Activated T-helper 17 cell treated with anti-CD3 and anti-CD28 coated beads, Interleukin-2, amount 50 U/mL, for 72 hours (primary cell): ENCODE data around the gene RACK1. TPM values are rescaled to one million over a fixed set of nuclear protein-coding genes. Genes with fewer than 3 reads are reported as not detected.

Experiments used
- ATAC-seq: fragments of 150-1000 bp; cut with Tn5 transposase; replicated peaks from 2 replicates; pipeline ENCODE4 v1.10.0; 2021; ENCODE audit warnings: mild to moderate bottlenecking, moderate library complexity
- H3K27ac Mint-ChIP-seq: one replicate; pipeline ENCODE4 v1.8.0; 2022; ENCODE audit warnings: mixed read lengths
- H3K27me3 Mint-ChIP-seq: one replicate; pipeline ENCODE4 v1.8.0; 2022; ENCODE audit warnings: mixed read lengths
- H3K36me3 Mint-ChIP-seq: one replicate; pipeline ENCODE4 v1.8.0; 2022; ENCODE audit warnings: low read depth, mild to moderate bottlenecking, mixed read lengths
- H3K4me1 Mint-ChIP-seq: one replicate; pipeline ENCODE4 v1.8.0; 2022; ENCODE audit warnings: mixed read lengths
- H3K4me3 Mint-ChIP-seq: one replicate; pipeline ENCODE4 v1.8.0; 2022; ENCODE audit warnings: mild to moderate bottlenecking, mixed read lengths
- H3K9me3 Mint-ChIP-seq: one replicate; pipeline ENCODE4 v1.8.0; 2022; ENCODE audit warnings: mixed read lengths
- total RNA-seq, 2 donors: library from RNA; stranded (reverse); gene quantifications; one replicate each; pipeline ENCODE4 v1.2.3, GENCODE V29; 2022

RACK1 gene
- total RNA-seq, 2 donors from 2014 or later = 2,150 to 2,706 TPM

GRCh38 chr5:181245427-181246275, 1.9 kb upstream of the RACK1 start:
- Mint-ChIP-seq H3K27ac (peak overlapping the region; percentile 99), H3K4me1 (peaks cover 34% of the 10 kb centered on the region), H3K4me3 (peak overlapping the region; percentile 85), H3K36me3 (peaks cover 80% of the 10 kb centered on the region), H3K27me3 (no peaks in the 10 kb centered on the region), H3K9me3 (no peaks in the 10 kb centered on the region)
- no peak for ATAC-seq

GRCh38 chr5:181243018-181243563, 615 bp downstream of the RACK1 start:
- peak; percentile 1 for ATAC-seq
- Mint-ChIP-seq H3K4me1 (peaks cover 33% of the 10 kb centered on the region), H3K27me3 (no peaks in the 10 kb centered on the region)

GRCh38 chr5:181242031-181242451, 1.7 kb downstream of the RACK1 start:
- peak overlapping the region; percentile 85 for H3K4me3 Mint-ChIP-seq
- no peak for ATAC-seq
- no peaks in the 10 kb centered on the region for H3K27me3 Mint-ChIP-seq
- peak overlapping the region; percentile 99 for H3K27ac Mint-ChIP-seq
- H3K9me3 Mint-ChIP-seq = no peaks in the 10 kb centered on the region
- peaks cover 80% of the 10 kb centered on the region for H3K36me3 Mint-ChIP-seq
- H3K4me1 Mint-ChIP-seq = peaks cover 33% of the 10 kb centered on the region

More at GRCh38 chr5:181243018-181243563, 615 bp downstream of the RACK1 start:
- H3K36me3 Mint-ChIP-seq = peaks cover 80% of the 10 kb centered on the region
- H3K4me3 Mint-ChIP-seq = peak overlapping the region; percentile 85
- H3K9me3 Mint-ChIP-seq = no peaks in the 10 kb centered on the region
- H3K27ac Mint-ChIP-seq = peak overlapping the region; percentile 99

GRCh38 chr5:181241393-181241975, 2.2 kb downstream of the RACK1 start:
- H3K36me3 Mint-ChIP-seq = peaks cover 84% of the 10 kb centered on the region
- H3K27ac Mint-ChIP-seq = peak overlapping the region; percentile 99
- H3K4me3 Mint-ChIP-seq = peak overlapping the region; percentile 85
- H3K9me3 Mint-ChIP-seq = no peaks in the 10 kb centered on the region
- ATAC-seq = peak; percentile 72
- no peaks in the 10 kb centered on the region for H3K27me3 Mint-ChIP-seq
- H3K4me1 Mint-ChIP-seq = peaks cover 33% of the 10 kb centered on the region

- Mint-ChIP-seq H3K4me1 (peaks cover 24% of the 10 kb centered on the region), H3K9me3 (no peaks in the 10 kb centered on the region), H3K36me3 (peaks cover 97% of the 10 kb centered on the region), H3K27ac (peak overlapping the region; percentile 80), H3K27me3 (no peaks in the 10 kb centered on the region), H3K4me3 (peak overlapping the region; percentile 85)
- no peak for ATAC-seq
Observed at GRCh38 chr5:181239062-181239663, 4.5 kb downstream of the RACK1 start.

GRCh38 chr5:181237729-181238385, 5.8 kb downstream of the RACK1 start:
- Mint-ChIP-seq H3K27me3 (no peaks in the 10 kb centered on the region), H3K27ac (peak overlapping the region; percentile 80), H3K9me3 (no peaks in the 10 kb centered on the region), H3K4me3 (peak overlapping the region; percentile 85), H3K36me3 (peaks cover 95% of the 10 kb centered on the region), H3K4me1 (peaks cover 24% of the 10 kb centered on the region)
- no peak for ATAC-seq

- no peaks in the 10 kb centered on the region for H3K27me3 Mint-ChIP-seq
- ATAC-seq = no peak
- H3K27ac Mint-ChIP-seq = no peak overlapping the region
- no peaks in the 10 kb centered on the region for H3K9me3 Mint-ChIP-seq
- peaks cover 22% of the 10 kb centered on the region for H3K4me1 Mint-ChIP-seq
- peaks cover 95% of the 10 kb centered on the region for H3K36me3 Mint-ChIP-seq
- H3K4me3 Mint-ChIP-seq = no peak overlapping the region
Observed at GRCh38 chr5:181236954-181237641, 6.6 kb downstream of the RACK1 start.

- H3K27me3 Mint-ChIP-seq = no peaks in the 10 kb centered on the region
- H3K4me3 Mint-ChIP-seq = no peak overlapping the region
- no peaks in the 10 kb centered on the region for H3K9me3 Mint-ChIP-seq
- no peak for ATAC-seq
- H3K4me1 Mint-ChIP-seq = peaks cover 16% of the 10 kb centered on the region
- peaks cover 95% of the 10 kb centered on the region for H3K36me3 Mint-ChIP-seq
- no peak overlapping the region for H3K27ac Mint-ChIP-seq
Observed at GRCh38 chr5:181236471-181236870, 7.2 kb downstream of the RACK1 start.

- Mint-ChIP-seq H3K4me3 (no peak overlapping the region), H3K27me3 (no peaks in the 10 kb centered on the region), H3K27ac (peak overlapping the region; percentile 20), H3K4me1 (peaks cover 14% of the 10 kb centered on the region), H3K36me3 (peaks cover 95% of the 10 kb centered on the region), H3K9me3 (no peaks in the 10 kb centered on the region)
- no peak for ATAC-seq
Observed at GRCh38 chr5:181235689-181236366, 7.9 kb downstream of the RACK1 start.

GRCh38 chr5:181235323-181235688, 8.4 kb downstream of the RACK1 start:
- Mint-ChIP-seq H3K36me3 (peaks cover 95% of the 10 kb centered on the region), H3K27ac (peak overlapping the region; percentile 63)

GRCh38 chr5:181234455-181235306, 9.0 kb downstream of the RACK1 start:
- no peak overlapping the region for H3K4me3 Mint-ChIP-seq
- H3K27ac Mint-ChIP-seq = peak overlapping the region; percentile 63
- H3K36me3 Mint-ChIP-seq = peaks cover 95% of the 10 kb centered on the region
- no peaks in the 10 kb centered on the region for H3K27me3 Mint-ChIP-seq
- H3K4me1 Mint-ChIP-seq = peaks cover 17% of the 10 kb centered on the region
- no peak for ATAC-seq
- H3K9me3 Mint-ChIP-seq = no peaks in the 10 kb centered on the region

More at GRCh38 chr5:181235323-181235688, 8.4 kb downstream of the RACK1 start:
- ATAC-seq = no peak
- Mint-ChIP-seq H3K4me3 (no peak overlapping the region), H3K9me3 (no peaks in the 10 kb centered on the region), H3K4me1 (peaks cover 14% of the 10 kb centered on the region), H3K27me3 (no peaks in the 10 kb centered on the region)

GRCh38 chr5:181233801-181234454, 9.8 kb downstream of the RACK1 start:
- Mint-ChIP-seq H3K27me3 (no peaks in the 10 kb centered on the region), H3K27ac (peak overlapping the region; percentile 28), H3K36me3 (peaks cover 95% of the 10 kb centered on the region)

More at GRCh38 chr5:181233801-181234454, 9.8 kb downstream of the RACK1 start:
- peaks cover 19% of the 10 kb centered on the region for H3K4me1 Mint-ChIP-seq
- no peak overlapping the region for H3K4me3 Mint-ChIP-seq
- ATAC-seq = no peak
- H3K9me3 Mint-ChIP-seq = no peaks in the 10 kb centered on the region
